Measurements from ENCODE around the gene SORCS2. TPM values are rescaled to one million over a fixed set of nuclear protein-coding genes. Genes with fewer than 3 reads are reported as not detected.

Gene SORCS2
- total and polyA plus RNA-seq, 2 of the 13 experiments (the other 11 are each of a cell fraction or from before 2014, with no cell fraction given) = 0.82 to 1.0 TPM

DNA sequence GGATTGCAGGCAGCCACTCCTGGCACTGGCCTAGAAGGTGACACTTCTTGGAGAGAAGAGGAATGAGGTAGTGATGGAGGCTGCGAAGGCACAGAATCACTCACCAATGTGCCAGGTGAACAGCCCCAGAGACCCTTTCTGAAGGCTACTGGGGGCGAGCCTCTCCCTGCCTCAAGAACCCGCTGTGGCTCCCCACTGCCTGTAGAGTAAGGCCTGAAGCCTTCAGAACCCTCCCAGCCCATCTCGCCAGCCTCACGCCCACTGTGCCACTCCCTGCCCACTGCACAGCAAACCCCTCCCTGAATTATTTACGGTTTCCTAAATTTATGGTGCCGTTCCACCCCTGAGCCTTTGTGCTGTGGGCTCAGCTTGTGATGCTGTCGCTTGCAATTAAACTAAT is 24.2 kb upstream of the SORCS2 start (continued):
- TF ChIP-seq, protein P1, sequence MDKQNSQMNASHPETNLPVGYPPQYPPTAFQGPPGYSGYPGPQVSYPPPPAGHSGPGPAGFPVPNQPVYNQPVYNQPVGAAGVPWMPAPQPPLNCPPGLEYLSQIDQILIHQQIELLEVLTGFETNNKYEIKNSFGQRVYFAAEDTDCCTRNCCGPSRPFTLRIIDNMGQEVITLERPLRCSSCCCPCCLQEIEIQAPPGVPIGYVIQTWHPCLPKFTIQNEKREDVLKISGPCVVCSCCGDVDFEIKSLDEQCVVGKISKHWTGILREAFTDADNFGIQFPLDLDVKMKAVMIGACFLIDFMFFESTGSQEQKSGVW (CRISPR knock-in tag; IDR thresholded peaks at IDR 0.05; ENCODE audit: borderline replicate concordance) = no peak
- no peak for TF ChIP-seq ZNF430 (CRISPR knock-in tag; IDR thresholded peaks at IDR 0.05)
- TF ChIP-seq, protein P2, sequence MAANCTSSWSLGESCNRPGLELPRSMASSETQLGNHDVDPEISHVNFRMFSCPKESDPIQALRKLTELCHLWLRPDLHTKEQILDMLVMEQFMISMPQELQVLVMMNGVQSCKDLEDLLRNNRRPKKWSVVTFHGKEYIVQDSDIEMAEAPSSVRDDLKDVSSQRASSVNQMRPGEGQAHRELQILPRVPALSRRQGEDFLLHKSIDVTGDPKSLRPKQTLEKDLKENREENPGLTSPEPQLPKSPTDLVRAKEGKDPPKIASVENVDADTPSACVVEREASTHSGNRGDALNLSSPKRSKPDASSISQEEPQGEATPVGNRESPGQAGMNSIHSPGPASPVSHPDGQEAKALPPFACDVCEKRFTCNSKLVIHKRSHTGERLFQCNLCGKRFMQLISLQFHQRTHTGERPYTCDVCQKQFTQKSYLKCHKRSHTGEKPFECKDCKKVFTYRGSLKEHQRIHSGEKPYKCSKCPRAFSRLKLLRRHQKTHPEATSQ (CRISPR knock-in tag; IDR thresholded peaks at IDR 0.05; ENCODE audit: borderline replicate concordance) = no peak
- TF ChIP-seq, protein P3, sequence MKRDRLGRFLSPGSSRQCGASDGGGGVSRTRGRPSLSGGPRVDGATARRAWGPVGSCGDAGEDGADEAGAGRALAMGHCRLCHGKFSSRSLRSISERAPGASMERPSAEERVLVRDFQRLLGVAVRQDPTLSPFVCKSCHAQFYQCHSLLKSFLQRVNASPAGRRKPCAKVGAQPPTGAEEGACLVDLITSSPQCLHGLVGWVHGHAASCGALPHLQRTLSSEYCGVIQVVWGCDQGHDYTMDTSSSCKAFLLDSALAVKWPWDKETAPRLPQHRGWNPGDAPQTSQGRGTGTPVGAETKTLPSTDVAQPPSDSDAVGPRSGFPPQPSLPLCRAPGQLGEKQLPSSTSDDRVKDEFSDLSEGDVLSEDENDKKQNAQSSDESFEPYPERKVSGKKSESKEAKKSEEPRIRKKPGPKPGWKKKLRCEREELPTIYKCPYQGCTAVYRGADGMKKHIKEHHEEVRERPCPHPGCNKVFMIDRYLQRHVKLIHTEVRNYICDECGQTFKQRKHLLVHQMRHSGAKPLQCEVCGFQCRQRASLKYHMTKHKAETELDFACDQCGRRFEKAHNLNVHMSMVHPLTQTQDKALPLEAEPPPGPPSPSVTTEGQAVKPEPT (CRISPR knock-in tag; IDR thresholded peaks at IDR 0.05; ENCODE audit: low read depth) = no peak
- no peak for TF ChIP-seq HES4 (CRISPR knock-in tag; IDR thresholded peaks at IDR 0.05; ENCODE audit: borderline replicate concordance)
- TF ChIP-seq ZNF12 (CRISPR knock-in tag; IDR thresholded peaks at IDR 0.05) = no peak
- TF ChIP-seq, protein P4, sequence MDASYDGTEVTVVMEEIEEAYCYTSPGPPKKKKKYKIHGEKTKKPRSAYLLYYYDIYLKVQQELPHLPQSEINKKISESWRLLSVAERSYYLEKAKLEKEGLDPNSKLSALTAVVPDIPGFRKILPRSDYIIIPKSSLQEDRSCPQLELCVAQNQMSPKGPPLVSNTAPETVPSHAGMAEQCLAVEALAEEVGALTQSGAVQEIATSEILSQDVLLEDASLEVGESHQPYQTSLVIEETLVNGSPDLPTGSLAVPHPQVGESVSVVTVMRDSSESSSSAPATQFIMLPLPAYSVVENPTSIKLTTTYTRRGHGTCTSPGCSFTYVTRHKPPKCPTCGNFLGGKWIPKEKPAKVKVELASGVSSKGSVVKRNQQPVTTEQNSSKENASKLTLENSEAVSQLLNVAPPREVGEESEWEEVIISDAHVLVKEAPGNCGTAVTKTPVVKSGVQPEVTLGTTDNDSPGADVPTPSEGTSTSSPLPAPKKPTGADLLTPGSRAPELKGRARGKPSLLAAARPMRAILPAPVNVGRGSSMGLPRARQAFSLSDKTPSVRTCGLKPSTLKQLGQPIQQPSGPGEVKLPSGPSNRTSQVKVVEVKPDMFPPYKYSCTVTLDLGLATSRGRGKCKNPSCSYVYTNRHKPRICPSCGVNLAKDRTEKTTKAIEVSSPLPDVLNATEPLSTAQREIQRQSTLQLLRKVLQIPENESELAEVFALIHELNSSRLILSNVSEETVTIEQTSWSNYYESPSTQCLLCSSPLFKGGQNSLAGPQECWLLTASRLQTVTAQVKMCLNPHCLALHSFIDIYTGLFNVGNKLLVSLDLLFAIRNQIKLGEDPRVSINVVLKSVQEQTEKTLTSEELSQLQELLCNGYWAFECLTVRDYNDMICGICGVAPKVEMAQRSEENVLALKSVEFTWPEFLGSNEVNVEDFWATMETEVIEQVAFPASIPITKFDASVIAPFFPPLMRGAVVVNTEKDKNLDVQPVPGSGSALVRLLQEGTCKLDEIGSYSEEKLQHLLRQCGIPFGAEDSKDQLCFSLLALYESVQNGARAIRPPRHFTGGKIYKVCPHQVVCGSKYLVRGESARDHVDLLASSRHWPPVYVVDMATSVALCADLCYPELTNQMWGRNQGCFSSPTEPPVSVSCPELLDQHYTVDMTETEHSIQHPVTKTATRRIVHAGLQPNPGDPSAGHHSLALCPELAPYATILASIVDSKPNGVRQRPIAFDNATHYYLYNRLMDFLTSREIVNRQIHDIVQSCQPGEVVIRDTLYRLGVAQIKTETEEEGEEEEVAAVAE (CRISPR knock-in tag; IDR thresholded peaks at IDR 0.05; ENCODE audit: borderline replicate concordance) = no peak
- TF ChIP-seq RELA (CRISPR knock-in tag; IDR thresholded peaks at IDR 0.05) = no peak
- TF ChIP-seq, protein P5, sequence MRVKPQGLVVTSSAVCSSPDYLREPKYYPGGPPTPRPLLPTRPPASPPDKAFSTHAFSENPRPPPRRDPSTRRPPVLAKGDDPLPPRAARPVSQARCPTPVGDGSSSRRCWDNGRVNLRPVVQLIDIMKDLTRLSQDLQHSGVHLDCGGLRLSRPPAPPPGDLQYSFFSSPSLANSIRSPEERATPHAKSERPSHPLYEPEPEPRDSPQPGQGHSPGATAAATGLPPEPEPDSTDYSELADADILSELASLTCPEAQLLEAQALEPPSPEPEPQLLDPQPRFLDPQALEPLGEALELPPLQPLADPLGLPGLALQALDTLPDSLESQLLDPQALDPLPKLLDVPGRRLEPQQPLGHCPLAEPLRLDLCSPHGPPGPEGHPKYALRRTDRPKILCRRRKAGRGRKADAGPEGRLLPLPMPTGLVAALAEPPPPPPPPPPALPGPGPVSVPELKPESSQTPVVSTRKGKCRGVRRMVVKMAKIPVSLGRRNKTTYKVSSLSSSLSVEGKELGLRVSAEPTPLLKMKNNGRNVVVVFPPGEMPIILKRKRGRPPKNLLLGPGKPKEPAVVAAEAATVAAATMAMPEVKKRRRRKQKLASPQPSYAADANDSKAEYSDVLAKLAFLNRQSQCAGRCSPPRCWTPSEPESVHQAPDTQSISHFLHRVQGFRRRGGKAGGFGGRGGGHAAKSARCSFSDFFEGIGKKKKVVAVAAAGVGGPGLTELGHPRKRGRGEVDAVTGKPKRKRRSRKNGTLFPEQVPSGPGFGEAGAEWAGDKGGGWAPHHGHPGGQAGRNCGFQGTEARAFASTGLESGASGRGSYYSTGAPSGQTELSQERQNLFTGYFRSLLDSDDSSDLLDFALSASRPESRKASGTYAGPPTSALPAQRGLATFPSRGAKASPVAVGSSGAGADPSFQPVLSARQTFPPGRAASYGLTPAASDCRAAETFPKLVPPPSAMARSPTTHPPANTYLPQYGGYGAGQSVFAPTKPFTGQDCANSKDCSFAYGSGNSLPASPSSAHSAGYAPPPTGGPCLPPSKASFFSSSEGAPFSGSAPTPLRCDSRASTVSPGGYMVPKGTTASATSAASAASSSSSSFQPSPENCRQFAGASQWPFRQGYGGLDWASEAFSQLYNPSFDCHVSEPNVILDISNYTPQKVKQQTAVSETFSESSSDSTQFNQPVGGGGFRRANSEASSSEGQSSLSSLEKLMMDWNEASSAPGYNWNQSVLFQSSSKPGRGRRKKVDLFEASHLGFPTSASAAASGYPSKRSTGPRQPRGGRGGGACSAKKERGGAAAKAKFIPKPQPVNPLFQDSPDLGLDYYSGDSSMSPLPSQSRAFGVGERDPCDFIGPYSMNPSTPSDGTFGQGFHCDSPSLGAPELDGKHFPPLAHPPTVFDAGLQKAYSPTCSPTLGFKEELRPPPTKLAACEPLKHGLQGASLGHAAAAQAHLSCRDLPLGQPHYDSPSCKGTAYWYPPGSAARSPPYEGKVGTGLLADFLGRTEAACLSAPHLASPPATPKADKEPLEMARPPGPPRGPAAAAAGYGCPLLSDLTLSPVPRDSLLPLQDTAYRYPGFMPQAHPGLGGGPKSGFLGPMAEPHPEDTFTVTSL (CRISPR knock-in tag; IDR thresholded peaks at IDR 0.05; ENCODE audit: borderline replicate concordance) = no peak
- TF ChIP-seq, protein P6, sequence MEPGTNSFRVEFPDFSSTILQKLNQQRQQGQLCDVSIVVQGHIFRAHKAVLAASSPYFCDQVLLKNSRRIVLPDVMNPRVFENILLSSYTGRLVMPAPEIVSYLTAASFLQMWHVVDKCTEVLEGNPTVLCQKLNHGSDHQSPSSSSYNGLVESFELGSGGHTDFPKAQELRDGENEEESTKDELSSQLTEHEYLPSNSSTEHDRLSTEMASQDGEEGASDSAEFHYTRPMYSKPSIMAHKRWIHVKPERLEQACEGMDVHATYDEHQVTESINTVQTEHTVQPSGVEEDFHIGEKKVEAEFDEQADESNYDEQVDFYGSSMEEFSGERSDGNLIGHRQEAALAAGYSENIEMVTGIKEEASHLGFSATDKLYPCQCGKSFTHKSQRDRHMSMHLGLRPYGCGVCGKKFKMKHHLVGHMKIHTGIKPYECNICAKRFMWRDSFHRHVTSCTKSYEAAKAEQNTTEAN (CRISPR knock-in tag; conservative IDR thresholded peaks at IDR 0.05) = no peak
- TF ChIP-seq SP140L (CRISPR knock-in tag; IDR thresholded peaks at IDR 0.05; ENCODE audit: borderline replicate concordance) = no peak
- no peak for TF ChIP-seq ZNF264 (CRISPR knock-in tag; IDR thresholded peaks at IDR 0.05)
- TF ChIP-seq MIER2 (CRISPR knock-in tag; IDR thresholded peaks at IDR 0.05) = no peak
